ENCODE results near the gene EXOC6B.

EXOC6B gene

GRCh38 chr2:72145289-72145657 is 680.6 kb downstream of the EXOC6B start:
- DNase-seq (ENCODE audit: low read depth): no peak

- no peak for DNase-seq (ENCODE audit: low read depth)
These were observed 681.1 kb downstream of the EXOC6B start for GRCh38 chr2:72144632-72145288.

DNA sequence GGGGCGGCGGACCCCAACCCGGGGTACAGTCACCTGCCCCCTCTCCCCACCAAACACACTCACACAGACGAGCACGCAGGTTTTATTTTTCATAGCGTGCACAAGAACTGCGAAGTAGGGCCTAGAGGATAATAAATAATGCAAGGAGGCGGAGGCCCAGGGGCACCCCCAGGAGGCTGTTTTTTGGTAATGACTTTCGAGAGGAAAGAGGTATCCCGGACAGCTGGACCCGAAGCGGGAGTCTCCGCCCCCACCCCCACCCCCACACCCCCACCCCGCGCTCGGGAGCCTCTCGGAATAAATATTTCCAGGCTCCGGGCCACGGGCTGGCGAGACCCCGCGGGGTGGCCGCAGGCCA is 681.6 kb downstream of the EXOC6B start:
- DNase-seq (ENCODE audit: low read depth): no peak

- no peak for DNase-seq (ENCODE audit: low read depth)
These were observed 682.2 kb downstream of the EXOC6B start for GRCh38 chr2:72143441-72144273.

DNA sequence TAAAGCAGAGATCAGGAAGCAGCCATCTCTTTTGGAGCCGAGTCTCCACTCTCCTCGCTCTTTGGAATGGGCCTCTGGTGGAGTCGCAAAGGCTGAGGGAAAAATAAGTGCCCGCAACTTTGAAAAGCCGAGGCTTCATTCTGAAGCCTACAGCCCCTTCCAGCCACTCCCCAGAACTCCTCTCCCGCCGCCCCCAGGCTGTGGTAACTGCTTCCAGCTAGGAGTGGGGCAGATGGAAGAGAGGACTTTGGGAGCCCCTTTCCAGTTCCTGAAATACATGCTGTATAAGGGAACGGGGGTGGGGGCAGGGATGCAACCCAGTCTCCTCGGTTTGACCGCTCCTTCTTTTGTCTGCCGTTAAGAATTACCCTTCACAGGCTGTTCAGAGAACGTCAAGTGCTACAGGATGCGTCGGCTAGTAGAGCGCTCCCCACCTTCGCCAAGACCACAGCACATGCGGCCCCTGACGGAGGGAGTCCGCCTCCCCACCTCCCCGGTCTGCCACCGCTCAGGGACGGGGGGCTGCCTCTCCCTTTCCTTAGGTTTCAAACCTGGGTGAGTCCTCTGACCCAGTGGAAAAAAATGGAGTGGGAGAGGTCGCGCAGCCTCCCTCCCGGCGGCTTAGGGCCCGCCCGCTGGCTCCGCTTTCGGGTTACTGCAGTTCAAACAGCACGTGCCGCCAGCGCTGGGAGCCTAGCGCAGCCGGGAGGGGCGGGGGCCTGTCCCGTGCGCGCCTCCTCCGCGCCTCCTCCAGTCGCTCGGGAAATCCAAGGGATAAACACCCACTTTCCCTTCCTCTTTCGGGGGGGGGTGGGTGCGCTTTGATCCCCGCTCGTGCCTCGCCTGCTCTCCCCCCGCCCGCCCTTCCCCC is 683.0 kb downstream of the EXOC6B start:
- peak; percentile 12 for DNase-seq (ENCODE audit: low read depth)

GRCh38 chr2:72141881-72142451 is 683.9 kb downstream of the EXOC6B start:
- no peak for DNase-seq (ENCODE audit: low read depth)

- DNase-seq (ENCODE audit: low read depth): no peak
These were observed 684.7 kb downstream of the EXOC6B start for GRCh38 chr2:72141032-72141645.

GRCh38 chr2:72140621-72140960 is 685.2 kb downstream of the EXOC6B start:
- no peak for DNase-seq (ENCODE audit: low read depth)

DNA sequence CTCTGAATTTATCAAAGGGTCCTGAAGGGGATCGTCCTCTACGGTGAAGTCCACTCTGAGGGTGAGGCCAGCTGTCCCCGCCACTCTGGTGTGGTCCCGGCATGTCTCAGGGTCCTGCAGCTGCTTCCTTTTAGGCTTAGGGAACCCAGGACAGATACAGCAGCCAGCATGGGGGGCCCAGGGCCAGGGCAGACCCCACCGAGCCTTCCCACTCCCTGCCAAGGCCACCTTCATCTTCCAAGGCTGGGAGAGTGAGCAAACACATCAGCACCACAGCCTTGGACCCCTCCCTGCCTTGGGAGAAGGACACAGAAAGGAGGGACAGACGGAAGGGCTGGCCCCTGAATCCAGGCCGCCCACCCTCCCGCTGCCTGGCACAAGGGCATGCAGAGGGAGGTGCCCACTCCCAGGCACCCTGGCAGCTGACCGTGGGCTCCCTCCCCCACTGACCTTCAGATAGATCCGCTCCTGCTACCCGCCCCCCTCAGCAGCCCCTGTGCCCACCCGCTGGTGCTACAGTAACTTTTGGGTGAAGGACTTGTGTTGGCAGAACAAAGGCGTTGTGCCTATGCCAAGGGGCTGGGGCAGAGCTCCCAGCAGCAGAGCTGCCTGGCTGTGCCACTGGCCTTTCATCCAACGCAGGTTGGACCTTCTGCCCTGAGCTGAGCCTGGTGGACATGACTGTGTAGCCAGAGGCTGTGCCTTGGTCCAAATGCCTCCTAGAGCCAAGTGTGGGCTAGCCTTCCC is 685.8 kb downstream of the EXOC6B start:
- no peak for DNase-seq (ENCODE audit: low read depth)

- DNase-seq (ENCODE audit: low read depth): no peak
These were observed 686.4 kb downstream of the EXOC6B start for GRCh38 chr2:72139471-72139873.

DNA sequence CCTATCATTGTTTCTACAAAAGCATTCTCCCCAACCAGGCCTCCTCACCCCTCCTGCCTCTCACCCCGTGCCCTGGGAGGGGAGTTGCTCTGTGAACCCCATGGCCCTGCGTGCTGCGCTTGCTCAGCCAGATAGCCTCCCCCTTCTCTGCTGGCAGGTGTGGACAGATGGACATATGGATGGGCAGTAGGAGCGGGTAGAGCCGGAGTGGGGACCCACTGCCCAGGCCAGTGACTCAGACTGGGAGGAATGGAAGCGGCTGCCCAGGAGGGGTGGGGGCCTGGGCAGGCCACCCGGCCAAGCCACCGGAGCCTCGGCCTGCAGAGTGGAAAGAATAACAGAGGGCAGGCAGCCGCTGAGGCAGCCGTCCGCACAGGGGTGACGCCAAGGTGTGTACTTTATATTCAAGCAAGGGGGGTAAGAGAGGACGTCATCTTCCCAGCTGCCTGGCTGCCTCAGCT is 686.9 kb downstream of the EXOC6B start:
- no peak for DNase-seq (ENCODE audit: low read depth)

DNA sequence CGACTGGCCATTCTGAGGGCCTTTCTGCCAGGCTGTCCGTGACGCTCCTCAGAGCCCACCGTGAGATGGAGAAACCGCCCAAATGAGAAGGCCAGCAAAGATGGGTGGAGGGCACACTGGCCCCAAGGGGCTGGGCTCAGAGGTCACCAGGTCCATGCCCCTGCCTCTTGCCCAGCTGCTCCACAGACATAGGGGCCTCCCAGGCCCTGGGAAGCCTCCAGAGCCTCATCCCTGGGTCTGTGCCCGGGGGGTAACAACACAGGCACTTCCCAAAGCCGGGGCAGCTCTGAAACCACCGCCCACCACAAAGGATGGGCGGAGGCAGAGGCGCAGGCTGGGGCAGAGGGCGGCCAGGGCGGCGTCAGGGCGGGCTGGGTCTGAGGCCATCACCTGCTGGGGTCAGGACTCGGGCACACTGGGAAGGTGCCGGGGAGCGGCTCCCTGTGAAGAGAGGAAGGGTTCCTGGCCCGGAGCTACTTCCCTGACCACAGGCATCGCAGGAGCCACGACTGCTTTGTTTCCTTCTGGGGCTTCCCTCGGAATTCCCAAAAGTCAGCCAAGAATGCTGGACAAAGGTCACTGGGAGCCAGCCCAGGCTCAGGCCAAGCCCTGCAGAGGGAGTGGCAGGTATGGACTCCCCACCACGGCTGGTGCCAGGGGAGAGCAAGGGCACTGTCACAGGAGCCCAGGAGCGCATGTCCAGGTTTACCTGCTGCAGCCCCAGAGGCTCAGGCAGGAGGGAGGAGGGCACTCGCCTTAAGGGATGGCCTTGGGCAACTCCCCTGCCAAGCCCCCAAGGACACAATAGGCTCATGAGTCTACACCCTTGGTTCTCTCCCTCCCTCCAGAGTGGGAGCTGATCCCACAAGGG is 687.6 kb downstream of the EXOC6B start:
- DNase-seq (ENCODE audit: low read depth): no peak

DNA sequence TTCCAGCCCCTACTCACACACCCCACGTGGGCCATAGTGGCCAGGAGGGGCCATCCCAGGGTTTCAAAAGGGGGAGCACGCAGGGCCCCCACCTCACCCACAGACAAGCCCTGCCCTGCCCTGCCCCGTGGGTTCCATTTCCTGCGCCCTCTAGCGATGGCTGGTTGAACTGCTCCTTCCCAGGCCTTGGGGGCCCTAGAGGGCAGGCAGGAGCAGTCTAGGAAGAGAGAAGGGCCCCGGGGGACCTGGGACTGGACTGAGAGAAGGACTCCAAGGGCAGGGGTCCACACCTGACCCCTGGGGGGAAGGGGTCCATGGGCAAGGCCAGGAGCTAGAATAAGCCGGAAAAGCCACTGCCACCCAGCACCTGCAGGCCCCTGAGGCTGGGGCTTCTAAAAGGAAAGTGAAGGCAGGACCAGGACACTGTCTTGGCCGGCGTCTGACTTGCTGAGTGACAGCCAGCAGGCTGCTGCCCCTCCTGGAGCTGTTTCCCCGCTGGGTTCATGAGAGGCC is 688.3 kb downstream of the EXOC6B start:
- DNase-seq (ENCODE audit: low read depth): no peak

DNA sequence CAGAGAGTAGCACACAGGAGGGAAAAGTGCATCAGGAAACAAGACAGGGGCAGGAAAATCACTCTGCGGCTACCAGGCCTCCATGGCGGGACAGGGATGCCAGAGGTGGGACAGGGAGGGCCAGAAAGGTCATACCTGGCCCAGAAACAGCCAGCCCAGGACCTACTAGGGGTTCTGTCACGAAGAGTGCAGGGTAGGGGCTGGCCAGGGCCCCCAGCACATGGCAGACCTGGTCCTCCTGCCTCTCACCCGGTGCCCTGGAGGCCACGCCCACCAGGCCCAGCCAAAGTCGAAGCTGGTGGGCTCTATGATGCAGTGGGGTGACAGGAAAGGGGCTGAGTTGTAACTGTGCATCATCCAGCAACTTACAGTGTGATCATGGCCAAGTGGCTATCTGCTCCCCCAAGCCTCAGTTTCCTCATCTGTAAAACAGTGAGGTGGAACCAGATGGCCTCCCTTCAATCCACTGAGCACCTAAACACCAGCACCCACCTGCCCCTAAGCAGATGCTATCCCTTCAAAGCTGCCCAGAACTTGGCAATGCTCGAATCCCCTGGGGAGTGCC is 688.8 kb downstream of the EXOC6B start:
- no peak for DNase-seq (ENCODE audit: low read depth)

- no peak for DNase-seq (ENCODE audit: low read depth)
These were observed 689.5 kb downstream of the EXOC6B start for GRCh38 chr2:72136331-72136730.

DNA sequence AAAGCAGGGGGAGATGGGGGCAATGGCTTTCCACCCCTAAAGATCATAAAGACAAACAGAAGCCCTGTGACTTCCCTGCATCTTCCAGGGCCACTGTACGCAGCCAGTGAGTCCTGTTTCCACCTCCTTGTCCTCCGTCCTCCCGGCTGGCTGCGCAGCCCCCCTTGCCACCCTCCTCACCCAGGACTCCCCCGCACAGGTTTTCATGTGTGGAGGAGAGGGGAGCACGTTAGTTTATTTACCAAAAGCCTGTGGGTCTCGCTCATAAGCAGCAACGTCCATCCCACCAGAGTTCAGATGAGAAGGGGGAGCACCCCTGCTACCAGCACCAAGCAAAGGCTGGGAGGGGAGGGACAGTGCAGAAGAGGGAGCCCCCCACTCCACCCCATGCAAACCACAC is 689.9 kb downstream of the EXOC6B start:
- DNase-seq (ENCODE audit: low read depth): no peak

GRCh38 chr2:72134997-72135800 is 690.6 kb downstream of the EXOC6B start:
- DNase-seq (ENCODE audit: low read depth): no peak

GRCh38 chr2:72134408-72134996 is 691.3 kb downstream of the EXOC6B start:
- DNase-seq (ENCODE audit: low read depth): no peak

Data from fibroblast of the conjunctiva (primary cell).